Activated CD4-positive, CD25-positive, alpha-beta regulatory T cell treated with anti-CD3 and anti-CD28 coated beads, Interleukin-2, amount 50 U/mL, for 16 hours (primary cell): ENCODE measurements around the gene TRDMT1.

Experiments used
- DNase-seq: peaks from one replicate; pipeline ENCODE4 v3.0.0-alpha.2; 2020; ENCODE audit warnings: low read depth, low spot score

The TRDMT1 gene

GRCh38 chr10:17101257-17101909, 100.1 kb downstream of the TRDMT1 start:
- DNase-seq, result no peak

- DNase-seq, result no peak
Observed at GRCh38 chr10:17100586-17100985, 100.9 kb downstream of the TRDMT1 start.

GRCh38 chr10:17098012-17098411, 103.5 kb downstream of the TRDMT1 start:
- no peak for DNase-seq
